ENCODE measurements around the gene BMPR2.
"Not testable (repeated sequence)": the region's sequence is repeated elsewhere in the genome, so short reads cannot be mapped to it uniquely, and the experiment has no call there.

BMPR2 gene

GRCh38 chr2:202375609-202376408 lies at the start of gene BMPR2:
Gene BMPR2 (plus strand): TSS chr2:202376327. CDS start chr2:202377475, 1,148 bp downstream.
- Mint-ChIP-seq H3K27ac (peak within 1 kb of the TSS; percentile 90), H3K4me3 (peak within 1 kb of the TSS; percentile 89 to 97), H3K27me3 (no peaks in the 10 kb centered on the region), H3K36me3 (no peaks in the 10 kb centered on the region), H3K9me3 (no peaks in the 10 kb centered on the region), H3K4me1 (peaks cover 11 to 26% of the 10 kb centered on the region in 2 donors)
- ATAC-seq (replicated peaks): peak; percentile 82 to 86
- peak; percentile 80 for DNase-seq

GRCh38 chr2:202327858-202328257 lies 48.3 kb upstream of the BMPR2 start:
- DNase-seq: no peak
- Mint-ChIP-seq H3K36me3 (peaks cover 19 to 50% of the 10 kb centered on the region in 2 donors), H3K4me3 (no peak overlapping the region), H3K4me1 (no peaks in the 10 kb centered on the region), H3K27ac (no peak overlapping the region), H3K9me3 (no peaks in the 10 kb centered on the region), H3K27me3 (no peaks in the 10 kb centered on the region)
- ATAC-seq (replicated peaks): no peak

GRCh38 chr2:202335791-202336467 lies 40.2 kb upstream of the BMPR2 start:
- Mint-ChIP-seq H3K27ac (no peak overlapping the region), H3K27me3 (no peaks in the 10 kb centered on the region)
- no peak for DNase-seq

GRCh38 chr2:202337151-202337550 lies 39.0 kb upstream of the BMPR2 start:
- Mint-ChIP-seq H3K27me3 (no peaks in the 10 kb centered on the region), H3K36me3 (peaks cover 4 to 7% of the 10 kb centered on the region in 2 donors), H3K27ac (no peak overlapping the region), H3K9me3 (no peaks in the 10 kb centered on the region), H3K4me3 (no peak overlapping the region), H3K4me1 (no peaks in the 10 kb centered on the region)
- ATAC-seq (replicated peaks) (no peak), DNase-seq (no peak)

More at GRCh38 chr2:202335791-202336467, 40.2 kb upstream of the BMPR2 start:
- peaks cover 4 to 7% of the 10 kb centered on the region in 2 donors for H3K36me3 Mint-ChIP-seq
- no peaks in the 10 kb centered on the region for H3K4me1 Mint-ChIP-seq
- no peak overlapping the region for H3K4me3 Mint-ChIP-seq
- ATAC-seq (replicated peaks): no peak
- no peaks in the 10 kb centered on the region for H3K9me3 Mint-ChIP-seq

- H3K36me3 Mint-ChIP-seq: peaks cover 5 to 11% of the 10 kb centered on the region in 2 donors
Measured at GRCh38 chr2:202337706-202338346, 38.3 kb upstream of the BMPR2 start.

GRCh38 chr2:202339071-202339870 lies 36.9 kb upstream of the BMPR2 start:
- peaks cover 1 to 9% of the 10 kb centered on the region in 2 donors for H3K36me3 Mint-ChIP-seq
- DNase-seq (no peak), ATAC-seq (replicated peaks) (no peak)
- H3K9me3 Mint-ChIP-seq: no peaks in the 10 kb centered on the region
- no peaks in the 10 kb centered on the region for H3K4me1 Mint-ChIP-seq
- no peak overlapping the region for H3K27ac Mint-ChIP-seq
- no peak overlapping the region for H3K4me3 Mint-ChIP-seq
- no peaks in the 10 kb centered on the region for H3K27me3 Mint-ChIP-seq

More at GRCh38 chr2:202337706-202338346, 38.3 kb upstream of the BMPR2 start:
- Mint-ChIP-seq H3K27ac (no peak overlapping the region), H3K4me3 (no peak overlapping the region), H3K4me1 (no peaks in the 10 kb centered on the region), H3K9me3 (no peaks in the 10 kb centered on the region), H3K27me3 (no peaks in the 10 kb centered on the region)
- DNase-seq: no peak
- no peak for ATAC-seq (replicated peaks)

- H3K36me3 Mint-ChIP-seq: peaks cover 5 to 8% of the 10 kb centered on the region in 2 donors
- no peak overlapping the region for H3K27ac Mint-ChIP-seq
- H3K27me3 Mint-ChIP-seq: no peaks in the 10 kb centered on the region
- H3K9me3 Mint-ChIP-seq: no peaks in the 10 kb centered on the region
- DNase-seq: no peak
- H3K4me1 Mint-ChIP-seq: no peaks in the 10 kb centered on the region
- no peak for ATAC-seq (replicated peaks)
- H3K4me3 Mint-ChIP-seq: no peak overlapping the region
Measured at GRCh38 chr2:202344178-202344577, 31.9 kb upstream of the BMPR2 start.

- Mint-ChIP-seq H3K36me3 (peaks cover 5 to 8% of the 10 kb centered on the region in 2 donors), H3K27ac (no peak overlapping the region), H3K4me3 (no peak overlapping the region), H3K4me1 (no peaks in the 10 kb centered on the region), H3K27me3 (no peaks in the 10 kb centered on the region), H3K9me3 (no peaks in the 10 kb centered on the region)
- ATAC-seq (replicated peaks) (no peak), DNase-seq (no peak)
Measured at GRCh38 chr2:202346180-202346579, 29.9 kb upstream of the BMPR2 start.

- Mint-ChIP-seq H3K27me3 (no peaks in the 10 kb centered on the region), H3K36me3 (peaks cover 0 to 7% of the 10 kb centered on the region in 2 donors), H3K9me3 (no peaks in the 10 kb centered on the region), H3K27ac (no peak overlapping the region), H3K4me1 (no peaks in the 10 kb centered on the region), H3K4me3 (no peak overlapping the region)
- ATAC-seq (replicated peaks): no peak
- DNase-seq: no peak
Measured at GRCh38 chr2:202353430-202353829, 22.7 kb upstream of the BMPR2 start.

- no peak for DNase-seq
- Mint-ChIP-seq H3K27ac (no peak overlapping the region), H3K36me3 (peaks cover 0 to 16% of the 10 kb centered on the region in 2 donors), H3K9me3 (no peaks in the 10 kb centered on the region), H3K4me1 (no peaks in the 10 kb centered on the region), H3K4me3 (no peak overlapping the region), H3K27me3 (no peaks in the 10 kb centered on the region)
- ATAC-seq (replicated peaks): no peak
Measured at GRCh38 chr2:202355993-202356505, 20.1 kb upstream of the BMPR2 start.

- not testable (repeated sequence) for H3K27ac Mint-ChIP-seq; H3K4me1 Mint-ChIP-seq; H3K4me3 Mint-ChIP-seq; DNase-seq; ATAC-seq (replicated peaks); H3K27me3 Mint-ChIP-seq; H3K9me3 Mint-ChIP-seq
- H3K36me3 Mint-ChIP-seq: peaks cover 0 to 17% of the 10 kb centered on the region in 2 donors
Measured at GRCh38 chr2:202358924-202359323, 17.2 kb upstream of the BMPR2 start.

GRCh38 chr2:202360646-202361045 lies 15.5 kb upstream of the BMPR2 start:
- DNase-seq: no peak
- Mint-ChIP-seq H3K27ac (no peak overlapping the region), H3K36me3 (peaks cover 0 to 10% of the 10 kb centered on the region in 2 donors), H3K4me1 (no peaks in the 10 kb centered on the region), H3K27me3 (no peaks in the 10 kb centered on the region), H3K9me3 (no peaks in the 10 kb centered on the region), H3K4me3 (no peak overlapping the region)
- ATAC-seq (replicated peaks): no peak

GRCh38 chr2:202361108-202361507 lies 15.0 kb upstream of the BMPR2 start:
- Mint-ChIP-seq H3K4me3 (no peak overlapping the region), H3K4me1 (no peaks in the 10 kb centered on the region), H3K27ac (no peak overlapping the region), H3K9me3 (no peaks in the 10 kb centered on the region), H3K36me3 (peaks cover 0 to 10% of the 10 kb centered on the region in 2 donors), H3K27me3 (no peaks in the 10 kb centered on the region)
- DNase-seq (no peak), ATAC-seq (replicated peaks) (no peak)

GRCh38 chr2:202373490-202373889 lies 2.6 kb upstream of the BMPR2 start:
- no peaks in the 10 kb centered on the region for H3K27me3 Mint-ChIP-seq
- peaks cover 4 to 16% of the 10 kb centered on the region in 2 donors for H3K4me1 Mint-ChIP-seq
- ATAC-seq (replicated peaks) (no peak), DNase-seq (no peak)
- no peaks in the 10 kb centered on the region for H3K9me3 Mint-ChIP-seq
- peak overlapping the region in 1 of 2 donors; percentile 32 for H3K4me3 Mint-ChIP-seq
- no peak overlapping the region for H3K27ac Mint-ChIP-seq
- H3K36me3 Mint-ChIP-seq: peaks cover under 1 to 2% of the 10 kb centered on the region in 2 donors

All from stimulated activated naive B cell treated with anti-CD40 and anti-IgM and Interleukin-4, amounts not matched to agents 10 μg/mL and 1 μg/mL and 100 μg/mL, for 72 hours (primary cell).